ENCODE measurements around the gene TSKS.

Gene TSKS

GRCh38 chr19:49763230-49763629, at the start of gene TSKS:
TSKS (minus strand) TSS chr19:49763306; CDS start chr19:49763247, 59 bp downstream.
- no peak for DNase-seq

- DNase-seq: no peak
Measured at GRCh38 chr19:49812452-49812996, 49.4 kb upstream of the TSKS start.

DNA sequence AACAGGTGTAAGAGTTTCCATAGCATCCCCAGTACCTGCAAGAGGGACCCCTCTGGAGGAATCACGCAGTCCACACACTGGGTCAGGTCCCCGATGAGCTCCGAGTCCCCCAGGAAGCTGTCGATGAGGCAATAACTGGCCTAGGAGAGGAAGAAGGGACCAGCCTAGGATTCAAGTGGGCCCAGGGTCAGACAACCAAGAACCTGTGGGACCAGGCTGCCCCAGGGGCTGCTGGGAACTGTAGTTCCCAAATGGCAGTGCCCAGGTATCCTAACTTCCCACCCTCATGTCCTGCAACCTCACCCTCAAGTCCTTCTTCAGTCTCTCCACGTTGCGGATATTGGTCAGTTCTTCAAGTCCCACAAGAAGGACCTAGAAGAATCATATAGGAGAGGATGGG, 48.2 kb upstream of the TSKS start:
- DNase-seq: no peak

DNA sequence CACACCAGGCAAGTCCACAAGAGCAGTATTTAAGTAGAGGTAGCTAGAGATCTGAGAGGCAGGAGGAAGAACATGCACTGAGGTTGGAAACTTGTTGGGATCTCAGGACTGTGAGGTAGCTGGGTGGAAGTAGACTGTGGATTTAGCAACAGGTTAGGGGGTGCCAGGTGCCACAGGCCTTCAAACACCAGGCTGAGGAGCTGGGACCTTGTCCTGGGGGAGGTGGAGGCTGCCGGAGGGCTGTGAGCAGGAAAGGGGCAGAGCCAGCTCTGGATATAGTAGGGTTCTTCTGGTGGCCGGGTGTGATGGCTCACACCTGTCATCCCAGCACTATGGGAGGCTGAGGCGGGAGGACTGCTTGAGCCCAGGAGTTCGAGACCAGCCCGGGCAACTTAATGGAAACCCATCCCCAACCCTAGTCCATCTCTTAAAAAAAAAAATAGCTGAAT, 46.9 kb upstream of the TSKS start:
- peak; percentile 6 for DNase-seq

DNA sequence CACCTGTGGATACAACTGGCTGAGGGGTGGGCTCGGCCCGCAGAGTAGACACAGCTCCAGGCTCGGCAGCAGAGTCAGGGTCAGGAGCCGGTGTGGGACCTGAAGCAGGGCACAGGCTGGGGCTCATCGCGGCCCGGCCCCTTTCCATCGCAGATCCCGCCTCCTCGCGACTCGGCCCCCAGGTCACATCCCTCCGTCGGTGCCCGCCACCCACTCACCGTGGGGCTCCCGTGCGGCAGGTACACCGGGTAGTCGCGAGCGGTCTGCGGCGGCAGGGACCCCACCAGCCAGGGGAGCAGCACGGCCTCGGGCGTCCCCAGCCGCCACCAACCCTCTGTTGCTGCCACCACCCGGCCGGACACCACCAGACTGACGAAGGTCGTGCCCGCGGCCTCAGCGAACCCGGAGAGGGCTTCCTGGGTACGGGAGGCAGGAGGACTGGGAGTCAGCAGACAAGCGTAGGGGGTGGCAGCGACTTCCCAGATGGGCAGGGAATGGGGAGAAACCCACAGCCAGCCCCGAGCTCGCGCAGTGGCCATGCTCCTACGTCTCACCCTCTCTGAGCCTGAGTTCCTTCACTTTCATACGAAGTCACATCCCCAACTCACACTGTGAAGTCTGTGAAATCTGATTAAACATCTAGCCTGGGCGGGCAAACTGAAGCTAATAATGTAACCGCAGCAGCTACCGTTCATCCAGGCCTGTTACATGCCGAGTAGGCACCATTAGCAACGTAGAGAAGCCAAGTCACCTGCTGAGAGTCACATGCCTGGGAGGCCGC, 46.2 kb upstream of the TSKS start:
- DNase-seq: no peak

GRCh38 chr19:49808711-49809159, 45.6 kb upstream of the TSKS start:
- no peak for DNase-seq

DNA sequence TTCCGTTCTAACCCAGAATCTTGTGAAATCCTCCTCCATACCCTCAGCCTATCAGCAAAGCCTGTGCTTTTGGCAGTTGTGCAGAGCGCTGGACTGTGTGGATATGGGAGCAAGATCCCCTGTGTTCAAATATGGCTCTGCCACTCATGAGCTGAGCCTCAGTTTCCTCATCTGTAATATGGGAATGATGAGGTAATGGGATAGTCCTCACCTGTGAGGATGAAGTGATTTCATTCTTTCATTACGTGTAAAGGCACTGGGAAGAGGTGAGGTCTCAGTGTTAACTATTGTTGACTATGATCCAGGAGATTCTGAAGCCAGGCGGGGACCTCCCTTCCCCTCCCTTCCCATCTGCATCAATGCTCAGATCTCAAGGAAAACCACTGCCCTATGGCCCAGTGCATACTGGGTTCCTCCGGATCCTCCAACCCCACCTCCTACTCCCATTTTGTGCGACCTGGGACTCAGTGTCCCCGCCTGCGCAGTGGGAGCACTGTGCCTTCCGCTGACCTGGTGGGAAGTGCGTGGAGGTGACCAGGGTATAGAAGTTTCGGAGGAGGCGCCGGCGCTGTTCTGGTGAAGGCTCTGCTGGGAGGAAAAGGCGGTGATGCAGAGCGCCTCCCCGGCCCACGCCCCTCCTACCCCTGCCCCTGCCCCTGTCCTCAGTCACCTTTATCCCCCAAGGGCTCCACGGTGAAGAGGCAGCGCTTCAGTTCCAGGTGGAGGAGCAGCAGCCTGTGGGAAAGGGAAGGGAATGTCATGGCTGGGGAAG, 45.0 kb upstream of the TSKS start:
- DNase-seq: no peak

DNA sequence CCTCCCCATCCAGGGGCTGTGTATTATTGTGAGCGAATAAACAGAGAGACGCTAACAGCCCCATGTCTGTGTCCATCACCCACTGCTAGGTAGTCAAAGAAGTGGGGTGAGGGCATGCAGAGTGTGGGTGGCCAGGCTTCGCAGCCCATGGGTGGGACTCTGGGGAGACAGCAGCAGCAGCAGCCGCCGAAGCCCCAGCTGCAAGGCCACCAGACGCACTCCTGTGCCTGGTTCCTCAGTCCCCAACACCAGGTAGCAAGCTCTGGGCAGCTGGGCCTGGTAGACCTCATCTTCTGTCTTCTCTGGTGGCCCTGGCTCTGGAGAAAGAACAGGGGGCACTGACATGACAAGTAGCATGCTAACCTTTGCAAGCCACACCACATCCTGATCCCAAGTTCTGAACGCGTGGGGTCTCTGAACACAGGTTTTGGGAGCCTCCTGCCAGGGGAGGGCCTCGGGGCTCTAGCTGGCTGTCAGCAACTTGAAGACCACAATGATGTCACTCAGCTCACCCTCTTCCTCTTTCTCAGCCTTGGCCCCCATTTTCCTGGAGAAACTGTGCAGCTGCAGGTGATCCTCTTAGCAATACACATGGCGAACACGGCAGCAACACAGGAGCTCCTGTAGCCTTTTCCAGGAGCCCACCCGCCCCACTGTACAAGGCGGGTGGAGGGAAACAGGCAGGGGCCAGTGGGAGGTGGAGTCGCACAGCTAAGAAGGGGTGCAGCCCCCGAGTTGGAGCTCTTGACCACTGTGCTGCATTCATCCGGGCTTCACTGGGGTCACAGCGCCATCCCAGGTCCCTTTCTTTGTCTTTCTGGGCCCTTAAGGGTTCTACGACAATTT, 44.2 kb upstream of the TSKS start:
- no peak for DNase-seq

DNA sequence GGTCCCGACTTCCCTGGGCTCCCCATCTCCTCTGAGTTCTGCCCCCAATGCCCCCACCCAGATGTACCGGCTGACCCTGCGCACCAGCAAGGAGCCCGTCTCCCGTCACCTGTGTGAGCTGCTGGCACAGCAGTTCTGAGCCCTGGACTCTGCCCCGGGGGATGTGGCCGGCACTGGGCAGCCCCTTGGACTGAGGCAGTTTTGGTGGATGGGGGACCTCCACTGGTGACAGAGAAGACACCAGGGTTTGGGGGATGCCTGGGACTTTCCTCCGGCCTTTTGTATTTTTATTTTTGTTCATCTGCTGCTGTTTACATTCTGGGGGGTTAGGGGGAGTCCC, 43.5 kb upstream of the TSKS start:
- DNase-seq: no peak

DNA sequence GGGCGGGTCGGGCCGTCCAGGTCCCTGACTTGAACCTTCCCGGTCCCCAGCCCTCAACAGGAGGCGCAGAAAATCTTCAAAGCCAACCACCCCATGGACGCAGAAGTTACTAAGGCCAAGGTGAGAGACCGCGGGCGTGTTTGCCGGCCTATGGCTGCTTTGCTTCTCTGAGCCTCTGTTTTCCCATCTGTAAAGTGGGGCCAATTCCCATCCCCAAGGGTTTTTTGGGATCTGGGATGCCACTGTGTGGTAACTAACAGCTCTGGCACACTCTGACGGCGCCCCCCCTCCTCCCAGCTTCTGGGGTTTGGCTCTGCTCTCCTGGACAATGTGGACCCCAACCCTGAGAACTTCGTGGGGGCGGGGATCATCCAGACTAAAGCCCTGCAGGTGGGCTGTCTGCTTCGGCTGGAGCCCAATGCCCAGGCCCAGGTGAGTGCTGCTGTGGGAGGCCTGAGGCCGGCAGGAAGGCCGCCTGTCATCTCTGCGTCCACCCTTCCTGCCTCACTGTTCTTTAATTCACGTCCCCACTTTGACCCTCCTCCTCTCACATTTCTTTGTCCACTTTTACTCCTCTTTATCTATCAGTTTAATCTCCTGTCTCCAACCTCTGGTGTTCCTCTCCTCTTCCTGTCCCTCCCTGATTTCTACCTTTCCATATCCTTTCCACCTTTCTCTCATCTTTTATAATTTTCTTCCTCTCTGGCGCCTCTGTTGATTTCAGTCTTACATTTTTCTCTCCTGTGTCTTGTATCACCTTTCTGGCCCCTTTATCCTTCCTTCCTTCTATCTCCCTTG, 42.9 kb upstream of the TSKS start:
- DNase-seq: no peak

DNA sequence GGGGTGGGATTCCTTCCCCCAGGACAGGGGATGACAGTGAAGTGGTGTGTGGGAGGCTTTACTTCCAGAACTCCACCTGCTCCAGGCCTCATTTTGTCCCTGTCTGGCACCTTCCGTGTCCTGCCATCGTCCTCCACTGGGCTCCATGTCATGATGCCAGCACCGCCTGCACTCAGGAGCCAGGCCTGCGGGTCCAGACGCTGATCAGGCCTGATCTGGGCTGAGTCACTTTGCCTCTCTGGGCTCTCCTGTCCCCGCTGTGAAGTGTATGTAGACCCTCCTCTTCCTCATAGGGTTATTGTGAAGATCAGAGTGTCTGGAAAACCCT, 40.4 kb upstream of the TSKS start:
- no peak for DNase-seq

DNA sequence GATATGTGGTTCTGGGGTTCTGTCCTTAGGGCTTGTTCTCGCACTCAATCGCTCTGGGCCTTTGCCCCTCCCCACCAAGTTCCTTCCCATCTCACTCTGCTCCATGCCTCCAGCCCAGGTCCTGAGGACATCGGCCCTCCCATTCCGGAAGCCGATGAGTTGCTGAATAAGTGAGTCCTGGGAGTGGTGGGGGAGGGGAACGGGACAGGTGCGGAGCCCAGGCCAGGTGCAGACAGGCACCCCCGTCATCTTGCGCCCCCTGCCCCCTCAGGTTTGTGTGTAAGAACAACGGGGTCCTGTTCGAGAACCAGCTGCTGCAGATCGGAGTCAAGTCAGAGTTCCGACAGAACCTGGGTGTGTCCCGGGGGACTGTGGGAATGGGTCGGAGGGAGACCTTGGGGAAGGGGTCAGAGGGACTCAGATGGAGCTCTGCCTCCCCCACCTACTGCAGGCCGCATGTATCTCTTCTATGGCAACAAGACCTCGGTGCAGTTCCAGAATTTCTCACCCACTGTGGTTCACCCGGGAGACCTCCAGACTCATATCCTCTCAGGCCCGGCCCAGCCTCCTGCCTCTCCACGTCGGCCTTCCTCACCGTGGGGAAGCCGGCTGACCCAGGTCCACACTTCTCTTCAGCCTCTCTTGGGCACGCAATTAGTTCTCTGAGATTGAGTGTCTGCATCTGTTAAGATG, 39.9 kb upstream of the TSKS start:
- no peak for DNase-seq

GRCh38 chr19:49801966-49802661, 39.0 kb upstream of the TSKS start:
- peak; percentile 63 for DNase-seq

DNA sequence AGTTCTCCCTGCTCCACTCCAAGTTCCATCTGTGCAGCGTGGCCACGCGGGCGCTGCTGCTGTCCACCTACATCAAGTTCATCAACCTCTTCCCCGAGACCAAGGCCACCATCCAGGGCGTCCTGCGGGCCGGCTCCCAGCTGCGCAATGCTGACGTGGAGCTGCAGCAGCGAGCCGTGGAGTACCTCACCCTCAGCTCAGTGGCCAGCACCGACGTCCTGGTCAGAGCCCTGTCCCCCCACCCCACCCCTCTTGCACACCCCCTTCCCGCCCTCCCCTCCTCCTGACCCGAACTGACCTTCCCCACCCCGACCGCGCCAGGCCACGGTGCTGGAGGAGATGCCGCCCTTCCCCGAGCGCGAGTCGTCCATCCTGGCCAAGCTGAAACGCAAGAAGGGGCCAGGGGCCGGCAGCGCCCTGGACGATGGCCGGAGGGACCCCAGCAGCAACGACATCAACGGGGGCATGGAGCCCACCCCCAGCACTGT, 38.3 kb upstream of the TSKS start:
- DNase-seq: no peak

GRCh38 chr19:49800771-49801170, 37.7 kb upstream of the TSKS start:
- DNase-seq: no peak

- no peak for DNase-seq
Measured at GRCh38 chr19:49799798-49800376, 36.8 kb upstream of the TSKS start.

GRCh38 chr19:49799271-49799797, 36.2 kb upstream of the TSKS start:
- DNase-seq: no peak

- no peak for DNase-seq
Measured at GRCh38 chr19:49798574-49798973, 35.5 kb upstream of the TSKS start.

DNA sequence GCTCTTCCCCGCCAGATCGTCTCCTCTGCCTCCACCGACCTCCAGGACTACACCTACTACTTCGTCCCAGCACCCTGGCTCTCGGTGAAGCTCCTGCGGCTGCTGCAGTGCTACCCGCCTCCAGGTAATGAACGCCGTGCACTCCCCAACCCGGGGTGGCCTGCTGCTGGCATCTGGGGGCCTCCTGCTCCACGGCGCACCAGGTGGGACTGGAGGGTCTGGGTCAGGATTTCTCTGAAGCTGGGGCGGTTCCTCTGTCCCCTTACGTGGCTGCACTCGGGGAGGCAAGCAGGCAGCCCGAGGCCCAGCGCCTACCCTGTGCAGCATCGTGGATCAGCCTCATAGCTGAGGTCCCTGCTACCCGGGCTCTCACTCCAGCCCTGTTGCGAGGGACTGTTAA, 32.5 kb upstream of the TSKS start:
- DNase-seq: no peak

GRCh38 chr19:49793561-49793840, 30.4 kb upstream of the TSKS start:
- DNase-seq: no peak

All from NCI-H2227 treated with DMSO at 0.1 percent for 48 hours (cell line).